Transverse colon (tissue), 4 donors: ENCODE data around the gene INPP5J. TPM values are rescaled to one million over a fixed set of nuclear protein-coding genes. Genes with fewer than 3 reads are reported as not detected.

ENCODE experiments used
- DNase-seq: peaks from one replicate; pipeline ENCODE4 v3.0.0-alpha.2; 2019
- H3K27ac ChIP-seq, 4 donors: fragments of 200-600 bp; sonication (generic); 2 replicates each; pipeline ENCODE4 v1.5.1; 2016 to 2018; ENCODE audit warnings: inconsistent platforms in 4 of 4
- H3K27me3 ChIP-seq: fragments of 200-600 bp; sonication (generic); 2 replicates; pipeline ENCODE4 v1.5.1; 2017; ENCODE audit warnings: inconsistent platforms
- H3K36me3 ChIP-seq, 4 donors: fragments of 200-600 bp; sonication (generic); 2 replicates each; pipeline ENCODE4 v1.5.1; 2017 to 2019; ENCODE audit warnings: inconsistent platforms in 4 of 4
- H3K4me1 ChIP-seq, 4 donors: fragments of 200-600 bp; sonication (generic); 2 replicates each; pipeline ENCODE4 v1.5.1; 2017 to 2020; ENCODE audit warnings: inconsistent platforms in 4 of 4
- H3K4me3 ChIP-seq, 4 donors: fragments of 200-600 bp; sonication (generic); 1 replicate in 1 of 4; 2 replicates in 3 of 4; pipeline versions ENCODE4 v1.5.1 to v1.6.1; 2017 to 2019; ENCODE audit warnings: inconsistent platforms in 4 of 4
- H3K9me3 ChIP-seq, 2 donors: fragments of 200-600 bp; sonication (generic); 2 replicates each; pipeline ENCODE4 v1.5.1; 2017 to 2019; ENCODE audit warnings: inconsistent platforms in 2 of 2
- CTCF ChIP-seq, 5 experiments: fragments of 200-600 bp in 3 of 5; fragments of 450-650 bp in 2 of 5; sonication (generic) in 3 of 5; IDR thresholded peaks; 1 replicate in 2 of 5; 2 replicates in 3 of 5; pipeline ENCODE4 v1.5.1; 2016 to 2017; ENCODE audit warnings: antibody characterized with exemption in 5 of 5, inconsistent platforms in 3 of 5, mild to moderate bottlenecking in 2 of 5, moderate library complexity in 1 of 5
- EP300 ChIP-seq: sonication (generic); formaldehyde crosslinking; IDR thresholded peaks from one replicate; pipeline ENCODE4 v1.6.1; 2017; ENCODE audit warnings: antibody characterized with exemption, low read depth
- POLR2A ChIP-seq: fragments of 450-650 bp; IDR thresholded peaks from one replicate; pipeline ENCODE4 v1.6.1; 2016; ENCODE audit warnings: antibody characterized with exemption, mild to moderate bottlenecking, moderate library complexity
- POLR2AphosphoS5 ChIP-seq, 3 donors: sonication (generic); formaldehyde crosslinking; IDR thresholded peaks; one replicate each; pipeline ENCODE4 v1.6.1; 2016; ENCODE audit warnings: antibody characterized with exemption in 3 of 3
- whole genome bisulfite sequencing, 2 donors: methylation state at CpG; one replicate each; pipeline ENCODE4 v1.1.5; 2018; ENCODE audit warnings: low coverage in 1 of 2; 5-methylcytosine and 5-hydroxymethylcytosine counted together
- in situ Hi-C, 4 donors: fragments of 200-750 bp; cut with MboI; loops; one replicate each; pipeline versions ENCODE4 v1.15.0 to v1.15.1; 2017; ENCODE audit warnings: low sequenced_read_pairs in 3 of 4, low pct_ligation_motif_present in 1 of 4, low pct_unique_long_range_greater_than_20kb in 1 of 4
- intact Hi-C: fragments of 100-400 bp; cut with DNase I; formaldehyde crosslinking; loops from one replicate; pipeline ENCODE4 v1.15.1; 2023; ENCODE audit warnings: low total_unique reads
- total RNA-seq, 4 donors: library from RNA; depleted of rRNA; stranded (reverse); fragments of >200 nt; gene quantifications; one replicate each; pipeline ENCODE4 v1.1.0, GENCODE V29; 2016

The INPP5J gene
- total RNA-seq, 4 donors from 2014 or later: 22.4 to 51.2 (median 30.8) TPM

DNA sequence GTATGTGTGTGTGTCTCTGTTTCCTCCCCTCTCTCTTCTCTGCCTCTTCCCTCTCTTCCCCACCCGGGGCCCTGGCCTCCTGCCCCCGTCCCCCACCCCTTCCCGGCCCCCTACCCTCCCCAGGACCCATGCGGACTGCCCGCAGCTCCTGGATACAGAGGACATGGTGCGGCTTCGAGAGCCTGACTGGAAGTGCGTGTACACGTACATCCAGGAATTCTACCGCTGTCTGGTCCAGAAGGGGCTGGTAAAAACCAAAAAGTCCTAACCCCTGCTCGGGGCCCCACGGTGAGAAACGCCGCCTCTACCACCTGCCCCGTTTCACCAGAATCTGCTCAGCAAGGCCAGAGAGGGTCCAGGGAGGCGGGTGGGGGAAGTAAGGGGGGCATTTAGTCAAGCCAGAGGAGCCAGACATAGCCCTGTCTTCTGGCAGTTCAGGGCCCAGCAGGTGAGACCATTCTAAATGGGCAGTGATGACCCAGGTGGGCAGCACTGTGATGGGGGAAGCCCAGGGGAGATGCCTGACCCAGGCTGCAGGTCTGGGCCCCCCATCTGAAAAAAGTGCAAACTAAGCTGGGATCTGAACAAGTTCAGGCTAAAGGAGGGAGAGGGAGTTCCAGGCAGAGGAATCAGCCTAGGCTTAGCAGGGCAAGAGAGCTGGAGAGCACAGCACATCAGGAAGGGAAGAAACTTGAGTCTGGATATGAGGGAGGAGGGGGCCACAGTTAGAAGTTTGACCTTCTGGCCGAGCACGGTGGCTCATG lies 21.8 kb upstream of the INPP5J start:
- DNase-seq: no peak
- 88% methylated on average over 17 of the region's 18 CpGs; no CpG with 5 or more reads in 1 of the 2 donors for WGBS, 2 donors
- no peaks in the 10 kb centered on the region for H3K27me3 ChIP-seq
- H3K36me3 ChIP-seq: peaks cover 0 to 29% (median 3%) of the 10 kb centered on the region in 4 donors
- intact Hi-C loops (no loop called here), in situ Hi-C loops (no loop called here)
- no peaks in the 10 kb centered on the region for H3K9me3 ChIP-seq
- no peak overlapping the region for H3K4me3 ChIP-seq
- peaks cover 25 to 70% (median 47%) of the 10 kb centered on the region in 4 donors for H3K4me1 ChIP-seq
- H3K27ac ChIP-seq: peak overlapping the region; percentile 82 to 97 (median 96)
- TF ChIP-seq POLR2A: no peak
- no peak for TF ChIP-seq CTCF (IDR thresholded peaks at IDR 0.05)
- TF ChIP-seq EP300: no peak

- peak; percentile 79 for DNase-seq
- H3K4me1 ChIP-seq: peaks cover 25 to 70% (median 47%) of the 10 kb centered on the region in 4 donors
- in situ Hi-C loops: no loop called here
These were observed 20.2 kb upstream of the INPP5J start for GRCh38 chr22:31102441-31103081.

GRCh38 chr22:31103111-31103510 lies 19.7 kb upstream of the INPP5J start:
- Histone ChIP-seq H3K27me3 (no peaks in the 10 kb centered on the region), H3K4me3 (no peak overlapping the region), H3K4me1 (peaks cover 29 to 68% (median 49%) of the 10 kb centered on the region in 4 donors), H3K36me3 (peaks cover 0 to 15% (median 3%) of the 10 kb centered on the region in 4 donors), H3K27ac (peak overlapping the region; percentile 86 to 97 (median 96)), H3K9me3 (no peaks in the 10 kb centered on the region)
- no peak for TF ChIP-seq POLR2A
- TF ChIP-seq POLR2AphosphoS5 (IDR thresholded peaks at IDR 0.05): no peak
- no peak for TF ChIP-seq EP300
- no peak for TF ChIP-seq CTCF (IDR thresholded peaks at IDR 0.05)
- in situ Hi-C loops: no loop called here
- DNase-seq: no peak
- intact Hi-C loops: no loop called here
- WGBS, 2 donors: 76% methylated on average over 2 of the region's 2 CpGs; no CpG with 5 or more reads in 1 of the 2 donors

More at GRCh38 chr22:31102441-31103081, 20.2 kb upstream of the INPP5J start:
- Histone ChIP-seq H3K9me3 (no peaks in the 10 kb centered on the region), H3K36me3 (peaks cover 0 to 15% (median 3%) of the 10 kb centered on the region in 4 donors), H3K4me3 (no peak overlapping the region), H3K27ac (peak overlapping the region; percentile 86 to 97 (median 96)), H3K27me3 (no peaks in the 10 kb centered on the region)
- intact Hi-C loops: no loop called here
- peak; percentile 84 to 89 (median 87) for TF ChIP-seq POLR2AphosphoS5 (IDR thresholded peaks at IDR 0.05)
- peak; percentile 72 for TF ChIP-seq EP300
- TF ChIP-seq POLR2A: peak; percentile 10
- TF ChIP-seq CTCF (IDR thresholded peaks at IDR 0.05): no peak
- 43 to 53% methylated on average over 1 to 8 of the region's 8 CpGs for WGBS, 2 donors
